ENCODE measurements around the gene CNTNAP2. TPM values are rescaled to one million over a fixed set of nuclear protein-coding genes. Genes with fewer than 3 reads are reported as not detected.

Gene CNTNAP2
- total RNA-seq, 6 experiments from 2014 or later, result 0.07 to 0.13 (median 0.12) TPM; not detected in 3

GRCh38 chr7:147563669-147564068 lies 1447.1 kb downstream of the CNTNAP2 start:
- no peak for TF ChIP-seq CTCF (IDR thresholded peaks at IDR 0.05)
- no peak for DNase-seq
- Mint-ChIP-seq H3K36me3 (ENCODE audit: low read depth) (no peaks in the 10 kb centered on the region; the same call in 1 of the 2 replicates), H3K27ac (no peak overlapping the region), H3K4me1 (ENCODE audit: low read depth) (peaks cover 6% of the 10 kb centered on the region; the same call in 1 of the 2 replicates), H3K9me3 (peaks cover 41% of the 10 kb centered on the region), H3K4me3 (peak overlapping the region; percentile 52; the same call in 1 of the 2 replicates), H3K27me3 (ENCODE audit: insufficient read depth) (peaks cover 2% of the 10 kb centered on the region)

- no peak for TF ChIP-seq CTCF (IDR thresholded peaks at IDR 0.05)
- DNase-seq, result no peak
- peaks cover 37% of the 10 kb centered on the region for H3K9me3 Mint-ChIP-seq
- no peaks in the 10 kb centered on the region; the same call in 1 of the 2 replicates for H3K36me3 Mint-ChIP-seq (ENCODE audit: low read depth)
- no peaks in the 10 kb centered on the region for H3K27me3 Mint-ChIP-seq (ENCODE audit: insufficient read depth)
- peaks cover 6% of the 10 kb centered on the region; the same call in 1 of the 2 replicates for H3K4me1 Mint-ChIP-seq (ENCODE audit: low read depth)
- H3K4me3 Mint-ChIP-seq, result no peak overlapping the region
- H3K27ac Mint-ChIP-seq, result no peak overlapping the region
These were observed 1448.3 kb downstream of the CNTNAP2 start for GRCh38 chr7:147564786-147565476.

- no peaks in the 10 kb centered on the region for H3K27me3 Mint-ChIP-seq (ENCODE audit: insufficient read depth)
- DNase-seq, result no peak
- H3K9me3 Mint-ChIP-seq, result peaks cover 29% of the 10 kb centered on the region
These were observed 1450.4 kb downstream of the CNTNAP2 start for GRCh38 chr7:147567043-147567442.

GRCh38 chr7:147569116-147569913 lies 1452.7 kb downstream of the CNTNAP2 start:
- Mint-ChIP-seq H3K4me1 (ENCODE audit: low read depth) (peaks cover 13% of the 10 kb centered on the region; the same call in 1 of the 2 replicates), H3K9me3 (peaks cover 26% of the 10 kb centered on the region), H3K4me3 (peak overlapping the region; percentile 70; the same call in 1 of the 2 replicates), H3K27ac (no peak overlapping the region; the same call in 1 of the 2 replicates), H3K36me3 (ENCODE audit: low read depth) (no peaks in the 10 kb centered on the region), H3K27me3 (ENCODE audit: insufficient read depth) (no peaks in the 10 kb centered on the region)
- no peak for DNase-seq
- no peak for TF ChIP-seq CTCF (IDR thresholded peaks at IDR 0.05)

More at GRCh38 chr7:147567043-147567442, 1450.4 kb downstream of the CNTNAP2 start:
- H3K36me3 Mint-ChIP-seq (ENCODE audit: low read depth), result no peaks in the 10 kb centered on the region
- H3K4me1 Mint-ChIP-seq (ENCODE audit: low read depth), result peaks cover 12% of the 10 kb centered on the region; the same call in 1 of the 2 replicates
- H3K27ac Mint-ChIP-seq, result no peak overlapping the region; the same call in 1 of the 2 replicates
- peak overlapping the region; percentile 33; the same call in 1 of the 2 replicates for H3K4me3 Mint-ChIP-seq
- TF ChIP-seq CTCF (IDR thresholded peaks at IDR 0.05), result no peak

- no peaks in the 10 kb centered on the region for H3K27me3 Mint-ChIP-seq (ENCODE audit: insufficient read depth)
- H3K4me3 Mint-ChIP-seq, result no peak overlapping the region
- no peak; the same call in 1 of the 2 replicates for TF ChIP-seq CTCF (IDR thresholded peaks at IDR 0.05)
- peaks cover 27% of the 10 kb centered on the region; the same call in 1 of the 2 replicates for H3K9me3 Mint-ChIP-seq
- H3K27ac Mint-ChIP-seq, result no peak overlapping the region
- H3K36me3 Mint-ChIP-seq (ENCODE audit: low read depth), result no peaks in the 10 kb centered on the region
- DNase-seq, result no peak
- H3K4me1 Mint-ChIP-seq (ENCODE audit: low read depth), result peaks cover 19% of the 10 kb centered on the region; the same call in 1 of the 2 replicates
These were observed 1453.8 kb downstream of the CNTNAP2 start for GRCh38 chr7:147570390-147570789.

Measured in HFFc6 (cell line).